Kidney tubule cell (primary cell): ENCODE measurements around the gene DESI2.
"Not testable (repeated sequence)": the region's sequence is repeated elsewhere in the genome, so short reads cannot be mapped to it uniquely, and the experiment has no call there.

Experiments used
- DNase-seq: peaks from one replicate; pipeline ENCODE4 v3.0.0-alpha.2; 2018; ENCODE audit warnings: low spot score

The DESI2 gene

GRCh38 chr1:244705261-244706234, 52.6 kb downstream of the DESI2 start:
- DNase-seq: no peak

GRCh38 chr1:244709076-244709475, 56.1 kb downstream of the DESI2 start:
- no peak for DNase-seq

DNA sequence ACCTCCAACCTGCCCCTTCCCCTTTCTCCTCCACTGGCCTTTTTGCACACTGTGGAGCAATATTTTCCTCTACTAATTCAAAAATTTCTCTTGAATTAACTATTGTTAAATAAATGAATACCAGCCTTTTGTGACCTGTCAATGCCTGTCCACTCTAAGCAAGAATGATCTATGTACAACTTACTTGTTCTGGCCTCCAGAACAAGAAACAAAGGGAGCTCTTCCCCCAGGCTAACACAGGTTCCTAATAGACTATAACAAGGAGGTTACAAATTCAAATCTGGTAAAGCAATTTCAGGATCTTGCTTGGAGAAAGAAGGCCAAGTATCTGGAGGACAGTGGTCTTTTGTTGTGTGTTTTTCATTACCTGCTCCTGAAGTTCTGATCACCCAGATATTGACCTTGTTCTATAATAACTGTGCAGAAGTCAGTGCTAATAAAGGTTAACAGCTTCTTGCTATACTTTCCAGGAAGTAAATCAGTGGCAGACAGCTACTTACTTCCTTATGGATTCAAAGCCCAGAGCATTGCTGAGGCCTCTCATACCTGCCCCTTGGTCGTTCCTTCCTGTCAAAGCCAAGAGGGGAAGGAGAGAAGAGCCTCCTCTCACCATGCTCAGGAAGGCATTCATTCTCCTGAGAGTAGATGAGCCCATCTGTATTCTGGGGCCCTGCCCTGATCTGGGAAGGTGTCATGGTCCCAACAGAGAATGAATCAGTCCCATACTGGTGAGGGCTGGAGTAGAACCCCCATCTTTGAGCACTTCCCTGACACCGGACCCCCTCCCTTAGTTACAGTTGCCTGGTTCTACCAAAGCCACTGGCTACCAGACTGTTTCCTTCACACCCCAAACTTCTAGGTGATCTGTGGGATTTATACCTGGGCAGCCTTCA, 56.8 kb downstream of the DESI2 start:
- no peak for DNase-seq

DNA sequence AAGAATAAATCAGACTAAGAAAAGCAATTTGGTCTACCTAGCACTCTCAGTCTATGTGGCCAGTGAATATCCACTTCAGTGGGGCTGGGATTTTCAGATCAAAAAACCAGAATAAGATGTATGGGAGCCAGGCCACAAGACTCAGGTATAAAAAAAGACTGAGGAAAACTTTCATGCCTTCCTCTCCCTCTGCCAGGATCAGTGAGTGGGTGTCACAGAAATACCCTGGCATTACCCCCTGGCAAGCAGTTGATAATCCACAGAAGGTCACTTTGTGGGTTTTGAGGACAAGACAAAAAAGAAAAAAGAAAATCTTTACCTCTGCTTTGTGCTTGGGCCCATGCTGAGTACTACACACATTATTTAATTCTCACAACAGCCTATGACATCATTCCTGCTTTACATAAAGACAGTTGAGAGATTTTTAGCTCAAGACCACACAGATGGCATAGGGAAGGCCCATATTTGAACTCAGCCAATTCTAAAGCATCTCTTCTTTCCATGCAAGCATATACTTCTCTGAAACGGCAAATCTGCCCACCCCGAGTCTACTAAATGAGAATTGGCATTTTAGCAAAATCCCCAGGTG, 57.6 kb downstream of the DESI2 start:
- no peak for DNase-seq

- no peak for DNase-seq
Measured at GRCh38 chr1:244712669-244713068, 59.7 kb downstream of the DESI2 start.

DNA sequence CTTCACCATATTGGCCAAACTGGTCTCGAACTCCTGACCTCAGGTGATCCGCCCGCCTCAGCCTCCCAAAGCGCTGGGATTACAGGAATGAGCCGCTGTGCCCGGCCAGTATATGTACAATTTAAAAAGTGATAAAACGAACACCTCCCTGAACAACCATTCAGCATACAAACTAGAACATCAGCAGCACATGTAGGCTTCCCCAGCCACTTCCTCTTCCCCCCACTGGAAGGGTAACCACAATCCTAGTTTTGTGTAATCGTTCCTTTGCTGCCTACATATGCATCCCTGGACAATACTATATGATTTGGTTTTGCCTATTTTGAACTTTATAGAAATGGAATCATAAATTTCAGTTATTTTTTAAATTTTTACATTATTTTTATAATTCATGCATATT, 60.4 kb downstream of the DESI2 start:
- no peak for DNase-seq

- no peak for DNase-seq
Measured at GRCh38 chr1:244727871-244728474, 75.0 kb downstream of the DESI2 start.

DNA sequence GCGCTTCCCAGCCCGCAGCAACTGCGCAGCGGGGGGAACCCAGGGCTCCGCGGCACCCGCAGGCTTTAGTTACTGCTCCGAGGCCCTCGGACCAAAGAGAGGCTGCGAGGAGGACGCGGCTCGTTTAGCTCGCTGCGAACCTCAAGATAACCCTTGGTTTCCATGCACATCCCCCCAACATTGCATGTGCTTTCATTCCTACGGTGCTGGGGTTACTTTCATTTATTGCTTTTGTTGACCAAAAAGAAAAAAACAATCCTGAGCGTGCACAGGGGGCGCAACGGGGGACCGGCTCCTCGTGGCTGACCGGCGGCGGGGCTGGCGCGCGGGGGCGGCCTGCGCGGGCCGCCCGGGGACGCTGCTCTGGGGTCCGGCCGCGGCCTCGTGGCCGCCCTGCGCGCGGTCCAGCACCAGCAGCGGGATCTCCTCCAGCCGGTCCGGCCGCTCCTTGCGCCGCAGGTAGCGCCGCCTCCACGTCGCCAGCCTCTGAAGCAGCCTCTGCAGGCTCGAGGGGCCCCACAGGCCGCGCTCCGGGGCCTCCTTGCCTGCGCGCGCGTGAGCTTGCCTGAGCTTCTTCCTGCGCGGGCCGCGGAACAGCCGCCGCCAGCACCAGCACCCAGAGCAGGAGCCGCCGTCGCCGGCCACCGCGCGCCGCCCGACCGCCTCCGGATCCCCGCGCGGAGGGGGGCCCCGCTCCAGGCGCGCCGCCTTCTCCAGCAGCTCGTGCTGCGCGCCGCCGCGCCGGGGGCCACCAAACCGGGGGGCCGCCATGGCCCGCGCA, 77.4 kb downstream of the DESI2 start:
- peak; percentile 50 for DNase-seq

GRCh38 chr1:244730934-244731434, 78.1 kb downstream of the DESI2 start:
- no peak for DNase-seq

GRCh38 chr1:244731651-244732050, 78.7 kb downstream of the DESI2 start:
- DNase-seq: no peak

GRCh38 chr1:244732851-244733450, 80.0 kb downstream of the DESI2 start:
- DNase-seq: no peak

GRCh38 chr1:244735404-244735803, 82.5 kb downstream of the DESI2 start:
- DNase-seq: peak; percentile 6

DNA sequence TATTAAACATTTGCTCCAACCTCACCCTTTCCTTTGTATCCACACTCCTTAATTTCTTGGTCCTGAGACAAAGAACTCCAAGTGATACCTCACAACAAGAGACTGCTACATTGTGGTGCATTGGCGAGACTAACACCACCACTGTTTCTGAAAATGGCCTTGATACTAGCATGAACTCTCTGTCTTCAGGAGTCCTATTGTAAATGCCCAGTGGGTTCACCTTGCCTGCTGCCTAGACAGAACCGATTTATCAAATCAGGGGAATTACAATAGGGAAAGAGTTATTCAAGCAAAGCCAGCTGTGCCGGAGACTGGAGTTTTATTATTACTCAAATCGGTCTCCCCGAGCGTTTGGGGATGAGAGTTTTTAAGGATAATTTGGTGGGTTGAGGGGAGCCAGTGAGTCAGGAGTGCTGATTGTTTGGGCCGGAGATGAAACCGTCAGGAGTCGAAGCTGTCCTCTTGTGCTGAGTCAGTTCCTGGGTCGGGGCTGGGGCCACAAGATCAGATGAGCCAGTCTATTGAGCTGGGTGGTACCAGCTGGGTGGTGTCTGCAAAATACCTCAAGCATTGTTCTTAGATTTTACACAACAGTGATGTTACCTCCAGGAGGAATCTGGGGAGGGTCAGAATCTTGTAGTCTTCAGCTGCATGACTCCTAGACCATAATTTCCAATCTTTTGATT, 83.1 kb downstream of the DESI2 start:
- no peak for DNase-seq

GRCh38 chr1:244739140-244739539, 86.2 kb downstream of the DESI2 start:
- DNase-seq: not testable (repeated sequence)

- DNase-seq: peak; percentile 68
Measured at GRCh38 chr1:244740027-244740617, 87.2 kb downstream of the DESI2 start.

DNA sequence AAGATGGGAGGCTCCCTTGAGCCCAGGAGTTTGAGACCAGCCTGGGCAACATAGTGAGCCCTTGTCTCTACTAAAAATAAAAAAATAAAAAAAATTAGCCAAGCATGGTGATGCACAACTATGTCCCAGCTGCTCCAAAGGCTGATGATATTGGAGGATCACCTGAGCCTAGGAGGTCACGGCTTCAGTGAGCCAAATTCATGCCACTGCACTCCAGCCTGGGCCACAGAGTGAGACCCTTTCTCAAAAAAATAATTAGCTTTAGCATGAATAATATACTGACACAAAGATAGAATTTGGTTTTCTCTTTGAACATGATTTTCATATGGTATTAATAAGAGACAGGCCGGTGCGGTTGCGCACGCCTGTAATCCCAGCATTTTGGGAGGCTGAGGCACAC, 88.8 kb downstream of the DESI2 start:
- DNase-seq: no peak

DNA sequence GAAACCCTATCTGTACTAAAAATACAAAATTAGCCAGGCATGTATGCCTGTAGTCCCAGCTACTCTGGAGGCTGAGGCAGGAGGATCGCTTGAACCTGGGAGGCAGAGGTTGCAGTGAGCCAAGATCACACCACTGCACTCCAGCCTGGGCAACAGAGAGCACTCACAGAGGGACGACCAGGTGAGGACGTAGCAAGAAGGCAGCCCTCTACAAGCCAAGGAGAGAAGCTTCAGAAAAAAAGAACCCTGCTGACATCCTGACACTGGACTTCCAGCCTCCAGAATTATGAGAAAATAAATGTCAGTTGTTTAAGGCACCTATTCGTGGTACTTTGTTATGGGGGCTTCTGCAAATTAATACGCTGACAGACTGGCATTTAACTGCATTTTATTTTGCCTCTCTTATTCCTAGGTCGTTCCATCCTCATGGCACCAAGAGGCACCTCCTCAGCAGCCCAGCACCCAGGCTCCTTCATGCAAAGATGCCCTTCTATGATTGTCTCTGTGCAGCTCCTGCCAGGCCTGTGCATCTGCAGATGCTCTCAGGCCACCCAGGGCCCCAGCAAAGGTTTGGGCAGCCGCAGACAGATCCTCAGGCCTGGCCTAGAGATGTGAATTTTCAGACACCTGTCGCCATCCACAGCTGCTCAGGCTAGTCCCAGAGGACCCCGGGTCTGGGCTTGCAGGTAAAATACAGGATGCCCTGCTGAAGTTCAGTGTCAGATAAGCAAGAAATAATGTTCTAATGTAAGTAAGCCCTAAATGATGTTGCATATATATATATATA, 96.5 kb downstream of the DESI2 start:
- no peak for DNase-seq

- DNase-seq: no peak
Measured at GRCh38 chr1:244751271-244751895, 98.5 kb downstream of the DESI2 start.
